ENCODE data around the gene DCAF6.

Gene DCAF6

GRCh38 chr1:167974698-167975097, 38.2 kb downstream of the DCAF6 start:
- Histone ChIP-seq H3K4me3 (ENCODE audit: low read length) (no peak overlapping the region), H3K9me3 (ENCODE audit: control insufficient read depth, low read length) (no peaks in the 10 kb centered on the region), H3K4me1 (ENCODE audit: control insufficient read depth, insufficient read depth, low read length) (no peaks in the 10 kb centered on the region), H3K27me3 (replicated peaks; ENCODE audit: control insufficient read depth, insufficient read depth, low read length) (no peaks in the 10 kb centered on the region), H3K36me3 (ENCODE audit: control insufficient read depth, insufficient read depth, low read length, severe bottlenecking) (peaks cover 84% of the 10 kb centered on the region), H3K9ac (ENCODE audit: low read length) (no peak overlapping the region)
- no peak for DNase-seq (ENCODE audit: low read depth)

GRCh38 chr1:167977245-167977644, 40.8 kb downstream of the DCAF6 start:
- Histone ChIP-seq H3K36me3 (ENCODE audit: control insufficient read depth, insufficient read depth, low read length, severe bottlenecking) (peaks cover 79% of the 10 kb centered on the region), H3K27me3 (replicated peaks; ENCODE audit: control insufficient read depth, insufficient read depth, low read length) (no peaks in the 10 kb centered on the region)
- DNase-seq (ENCODE audit: low read depth): no peak

GRCh38 chr1:167981933-167982332, 45.5 kb downstream of the DCAF6 start:
- no peaks in the 10 kb centered on the region for H3K9me3 ChIP-seq (ENCODE audit: control insufficient read depth, low read length)
- no peak overlapping the region for H3K9ac ChIP-seq (ENCODE audit: low read length)
- peaks cover 55% of the 10 kb centered on the region for H3K36me3 ChIP-seq (ENCODE audit: control insufficient read depth, insufficient read depth, low read length, severe bottlenecking)
- H3K4me3 ChIP-seq (ENCODE audit: low read length): no peak overlapping the region
- H3K4me1 ChIP-seq (ENCODE audit: control insufficient read depth, insufficient read depth, low read length): peaks cover 8% of the 10 kb centered on the region
- no peak for DNase-seq (ENCODE audit: low read depth)
- H3K27me3 ChIP-seq (replicated peaks; ENCODE audit: control insufficient read depth, insufficient read depth, low read length): no peaks in the 10 kb centered on the region

More at GRCh38 chr1:167977245-167977644, 40.8 kb downstream of the DCAF6 start:
- Histone ChIP-seq H3K9ac (ENCODE audit: low read length) (no peak overlapping the region), H3K9me3 (ENCODE audit: control insufficient read depth, low read length) (no peaks in the 10 kb centered on the region), H3K4me3 (ENCODE audit: low read length) (no peak overlapping the region), H3K4me1 (ENCODE audit: control insufficient read depth, insufficient read depth, low read length) (no peaks in the 10 kb centered on the region)

GRCh38 chr1:167983797-167984420, 47.4 kb downstream of the DCAF6 start:
- peaks cover 47% of the 10 kb centered on the region for H3K36me3 ChIP-seq (ENCODE audit: control insufficient read depth, insufficient read depth, low read length, severe bottlenecking)
- no peak overlapping the region for H3K4me3 ChIP-seq (ENCODE audit: low read length)
- no peak overlapping the region for H3K9ac ChIP-seq (ENCODE audit: low read length)
- H3K4me1 ChIP-seq (ENCODE audit: control insufficient read depth, insufficient read depth, low read length): peaks cover 8% of the 10 kb centered on the region
- no peaks in the 10 kb centered on the region for H3K27me3 ChIP-seq (replicated peaks; ENCODE audit: control insufficient read depth, insufficient read depth, low read length)
- no peaks in the 10 kb centered on the region for H3K9me3 ChIP-seq (ENCODE audit: control insufficient read depth, low read length)
- DNase-seq (ENCODE audit: low read depth): no peak

GRCh38 chr1:167984886-167985489, 48.5 kb downstream of the DCAF6 start:
- Histone ChIP-seq H3K9ac (ENCODE audit: low read length) (no peak overlapping the region), H3K4me3 (ENCODE audit: low read length) (no peak overlapping the region), H3K9me3 (ENCODE audit: control insufficient read depth, low read length) (no peaks in the 10 kb centered on the region), H3K4me1 (ENCODE audit: control insufficient read depth, insufficient read depth, low read length) (peaks cover 8% of the 10 kb centered on the region), H3K27me3 (replicated peaks; ENCODE audit: control insufficient read depth, insufficient read depth, low read length) (no peaks in the 10 kb centered on the region), H3K36me3 (ENCODE audit: control insufficient read depth, insufficient read depth, low read length, severe bottlenecking) (peaks cover 39% of the 10 kb centered on the region)
- DNase-seq (ENCODE audit: low read depth): no peak

GRCh38 chr1:167987174-167987573, 50.7 kb downstream of the DCAF6 start:
- Histone ChIP-seq H3K4me1 (ENCODE audit: control insufficient read depth, insufficient read depth, low read length) (peaks cover 8% of the 10 kb centered on the region), H3K27me3 (replicated peaks; ENCODE audit: control insufficient read depth, insufficient read depth, low read length) (no peaks in the 10 kb centered on the region), H3K4me3 (ENCODE audit: low read length) (no peak overlapping the region), H3K9ac (ENCODE audit: low read length) (no peak overlapping the region), H3K36me3 (ENCODE audit: control insufficient read depth, insufficient read depth, low read length, severe bottlenecking) (peaks cover 40% of the 10 kb centered on the region), H3K9me3 (ENCODE audit: control insufficient read depth, low read length) (no peaks in the 10 kb centered on the region)
- no peak for DNase-seq (ENCODE audit: low read depth)

- Histone ChIP-seq H3K9me3 (ENCODE audit: control insufficient read depth, low read length) (no peaks in the 10 kb centered on the region), H3K4me1 (ENCODE audit: control insufficient read depth, insufficient read depth, low read length) (no peaks in the 10 kb centered on the region), H3K9ac (ENCODE audit: low read length) (no peak overlapping the region), H3K36me3 (ENCODE audit: control insufficient read depth, insufficient read depth, low read length, severe bottlenecking) (peaks cover 62% of the 10 kb centered on the region), H3K4me3 (ENCODE audit: low read length) (no peak overlapping the region), H3K27me3 (replicated peaks; ENCODE audit: control insufficient read depth, insufficient read depth, low read length) (no peaks in the 10 kb centered on the region)
- no peak for DNase-seq (ENCODE audit: low read depth)
Observed at GRCh38 chr1:167991546-167991945, 55.1 kb downstream of the DCAF6 start.

- H3K4me3 ChIP-seq (ENCODE audit: low read length): no peak overlapping the region
- H3K9me3 ChIP-seq (ENCODE audit: control insufficient read depth, low read length): no peaks in the 10 kb centered on the region
- peaks cover 60% of the 10 kb centered on the region for H3K36me3 ChIP-seq (ENCODE audit: control insufficient read depth, insufficient read depth, low read length, severe bottlenecking)
- H3K9ac ChIP-seq (ENCODE audit: low read length): no peak overlapping the region
- H3K4me1 ChIP-seq (ENCODE audit: control insufficient read depth, insufficient read depth, low read length): no peaks in the 10 kb centered on the region
- DNase-seq (ENCODE audit: low read depth): no peak
- no peaks in the 10 kb centered on the region for H3K27me3 ChIP-seq (replicated peaks; ENCODE audit: control insufficient read depth, insufficient read depth, low read length)
Observed at GRCh38 chr1:167993720-167994119, 57.2 kb downstream of the DCAF6 start.

GRCh38 chr1:167994560-167994959, 58.1 kb downstream of the DCAF6 start:
- Histone ChIP-seq H3K9me3 (ENCODE audit: control insufficient read depth, low read length) (no peaks in the 10 kb centered on the region), H3K27me3 (replicated peaks; ENCODE audit: control insufficient read depth, insufficient read depth, low read length) (no peaks in the 10 kb centered on the region), H3K4me1 (ENCODE audit: control insufficient read depth, insufficient read depth, low read length) (peaks cover 6% of the 10 kb centered on the region), H3K9ac (ENCODE audit: low read length) (no peak overlapping the region), H3K36me3 (ENCODE audit: control insufficient read depth, insufficient read depth, low read length, severe bottlenecking) (peaks cover 63% of the 10 kb centered on the region), H3K4me3 (ENCODE audit: low read length) (no peak overlapping the region)
- no peak for DNase-seq (ENCODE audit: low read depth)

- no peak overlapping the region for H3K4me3 ChIP-seq (ENCODE audit: low read length)
- H3K36me3 ChIP-seq (ENCODE audit: control insufficient read depth, insufficient read depth, low read length, severe bottlenecking): peaks cover 63% of the 10 kb centered on the region
- H3K27me3 ChIP-seq (replicated peaks; ENCODE audit: control insufficient read depth, insufficient read depth, low read length): no peaks in the 10 kb centered on the region
- H3K9me3 ChIP-seq (ENCODE audit: control insufficient read depth, low read length): no peaks in the 10 kb centered on the region
- H3K4me1 ChIP-seq (ENCODE audit: control insufficient read depth, insufficient read depth, low read length): peaks cover 9% of the 10 kb centered on the region
- H3K9ac ChIP-seq (ENCODE audit: low read length): no peak overlapping the region
- no peak for DNase-seq (ENCODE audit: low read depth)
Observed at GRCh38 chr1:167995038-167995437, 58.6 kb downstream of the DCAF6 start.

GRCh38 chr1:167996266-167996665, 59.8 kb downstream of the DCAF6 start:
- Histone ChIP-seq H3K9ac (ENCODE audit: low read length) (no peak overlapping the region), H3K9me3 (ENCODE audit: control insufficient read depth, low read length) (no peaks in the 10 kb centered on the region), H3K4me1 (ENCODE audit: control insufficient read depth, insufficient read depth, low read length) (peaks cover 9% of the 10 kb centered on the region), H3K36me3 (ENCODE audit: control insufficient read depth, insufficient read depth, low read length, severe bottlenecking) (peaks cover 57% of the 10 kb centered on the region), H3K4me3 (ENCODE audit: low read length) (no peak overlapping the region), H3K27me3 (replicated peaks; ENCODE audit: control insufficient read depth, insufficient read depth, low read length) (no peaks in the 10 kb centered on the region)
- no peak for DNase-seq (ENCODE audit: low read depth)

All from adipocyte (in vitro differentiated cells).